ENCODE measurements around the gene NDUFB1.

NDUFB1 gene

DNA sequence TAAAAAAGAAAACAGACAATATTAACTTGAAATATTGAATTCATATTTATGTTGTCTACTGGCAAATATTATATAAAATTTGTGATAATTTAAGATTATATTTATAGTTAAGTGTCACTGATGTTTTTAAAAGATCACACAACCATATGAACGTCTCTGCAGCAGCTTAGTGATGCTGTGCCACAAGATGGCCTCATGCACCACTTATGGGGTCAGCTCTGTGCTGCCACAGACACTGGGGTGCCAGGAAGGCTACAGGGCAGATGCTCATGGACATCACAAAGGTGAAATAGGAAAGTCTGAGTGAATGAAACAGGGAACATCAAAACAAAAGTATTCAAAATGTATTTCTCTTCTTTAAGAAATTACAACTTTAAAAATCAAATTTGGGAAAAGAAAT lies 28.2 kb downstream of the NDUFB1 start:
- DNase-seq, result no peak

DNA sequence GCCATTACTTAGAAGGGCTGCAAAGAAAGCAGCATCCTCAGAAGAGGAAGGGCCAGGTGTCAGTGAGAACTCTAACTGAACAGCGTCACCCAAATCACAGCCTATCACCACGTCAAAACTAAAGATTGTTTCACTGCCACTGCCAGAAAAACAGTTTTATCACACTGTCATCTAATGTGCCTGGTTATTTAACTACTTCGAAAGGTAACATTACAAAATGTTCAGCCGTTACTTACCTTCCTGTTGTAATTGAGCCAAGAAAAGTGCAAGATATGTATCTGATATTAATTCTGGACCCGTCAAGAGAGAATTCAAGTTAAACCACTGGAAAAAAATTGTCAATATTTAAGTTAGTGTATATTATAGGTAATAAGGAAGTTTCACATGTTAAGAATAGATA lies 33.0 kb downstream of the NDUFB1 start:
- DNase-seq, result no peak

- DNase-seq, result no peak
Measured at GRCh38 chr14:92074555-92074954, 47.0 kb downstream of the NDUFB1 start.
